HL-60 (cell line): ENCODE results near the gene MAEA.

ENCODE experiments used
- DNase-seq, 2 experiments: peaks; one replicate each; pipeline ENCODE4 v3.0.0-alpha.2; 2010 to 2020; ENCODE audit warnings: low read depth in 1 of 2, low spot score in 1 of 2
- H3K27ac ChIP-seq: fragments of 250-450 bp; sonication (Bioruptor Pico); replicated peaks from 2 replicates; pipeline ENCODE4 v1.5.1; 2020; ENCODE audit warnings: mild to moderate bottlenecking, moderate library complexity
- H3K27me3 ChIP-seq: fragments of 250-450 bp; sonication (Bioruptor Pico); 2 replicates; pipeline ENCODE4 v1.5.1; 2021; ENCODE audit warnings: mild to moderate bottlenecking, moderate library complexity; ENCODE audit not compliant: insufficient read depth, poor library complexity, severe bottlenecking
- H3K4me3 ChIP-seq: replicated peaks from 2 replicates; pipeline ENCODE4 v1.5.1; 2011; ENCODE audit warnings: mild to moderate bottlenecking, control low read depth, low read length; ENCODE audit not compliant: insufficient read depth
- GABPA ChIP-seq: IDR thresholded peaks from 2 replicates; pipeline ENCODE4 v1.6.1; 2012; ENCODE audit warnings: low read depth
- POLR2AphosphoS5 ChIP-seq: IDR thresholded peaks from 2 replicates; pipeline ENCODE4 v1.6.1; 2012; ENCODE audit warnings: low read depth
- SPI1 ChIP-seq: IDR thresholded peaks from 2 replicates; pipeline ENCODE4 v1.6.1; 2012; ENCODE audit warnings: low read depth, mild to moderate bottlenecking, borderline replicate concordance
- long read RNA-seq: library from polyadenylated mRNA; unstranded; transcript quantifications from one replicate; pipeline ENCODE4 v2.0.0, GENCODE V29; 2020
- TF ChIP-seq, protein P1 (sequence below): IDR thresholded peaks from 2 replicates; pipeline ENCODE4 v1.6.1; 2012; ENCODE audit warnings: low read depth; ENCODE audit not compliant: insufficient replicate concordance
- TF ChIP-seq, protein P2 (sequence below): IDR thresholded peaks from one replicate; pipeline ENCODE4 v1.5.1; 2011; ENCODE audit warnings: low read length, control low read depth, inconsistent platforms; ENCODE audit not compliant: insufficient read depth

MAEA gene
- long read RNA-seq, transcript MAEA-201 (8 exons, 2,058 nt), result minor isoform, 9 of 577 reads
- long read RNA-seq, transcript MAEA-219 (7 exons, 1,945 nt), result minor isoform, 17 of 577 reads
- long read RNA-seq, transcript MAEA-202 (9 exons, 2,222 nt), result major isoform, 454 of 577 reads
- long read RNA-seq, transcript MAEA-212 (7 exons, 1,001 nt), result minor isoform, 20 of 577 reads
- long read RNA-seq, partial matches to known transcripts, result 5 of 577 reads
- long read RNA-seq, other reads (novel, unspliced or antisense), result 71 of 577 reads

DNA sequence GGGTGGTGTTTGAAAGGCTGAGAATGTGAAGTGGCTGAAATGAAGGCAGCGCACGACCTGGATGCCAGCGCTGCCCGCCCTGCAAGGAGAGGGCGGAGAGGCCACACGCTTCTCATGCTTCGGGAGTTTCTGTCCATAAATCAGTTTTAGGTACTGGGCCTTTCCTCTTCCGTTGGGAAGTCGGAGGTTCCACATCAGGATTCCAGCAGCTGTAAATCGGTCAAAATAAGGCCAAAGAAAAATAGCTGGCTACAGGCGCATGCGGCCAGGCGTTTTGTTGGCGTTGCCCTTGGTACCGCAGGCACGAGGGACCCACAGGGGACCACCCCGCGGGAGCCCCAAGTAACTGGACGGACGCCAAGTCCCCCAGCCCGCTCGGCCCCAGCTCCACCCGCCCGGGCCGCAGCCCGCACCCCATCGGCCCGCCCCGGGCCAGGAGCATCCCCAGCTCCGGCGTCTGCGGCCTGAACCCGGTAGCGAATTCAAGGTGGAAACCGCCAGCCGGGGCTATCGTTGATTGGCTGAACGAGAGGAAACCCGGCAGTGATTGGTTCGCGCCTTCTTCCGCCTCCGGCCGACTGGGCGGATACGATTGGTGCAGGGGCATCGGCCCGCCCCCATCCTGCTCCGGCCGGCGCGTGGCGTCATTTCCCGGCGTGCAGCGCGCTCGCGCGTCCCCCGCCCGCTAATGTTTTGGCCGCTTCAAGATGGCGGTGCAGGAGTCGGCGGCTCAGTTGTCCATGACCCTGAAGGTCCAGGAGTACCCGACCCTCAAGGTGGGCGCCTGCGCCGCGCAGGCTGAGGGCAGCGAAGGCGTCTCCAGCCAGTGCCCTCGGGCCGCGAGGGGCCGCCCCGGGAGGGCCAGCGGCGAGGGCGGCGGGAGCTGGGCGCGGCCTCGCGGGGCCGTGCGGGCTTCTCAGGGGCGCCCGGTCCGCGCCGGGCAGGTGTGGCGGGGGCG is at the start of gene MAEA:
Gene MAEA, plus strand, starts transcription at position 685 of the 958 bp plus-strand sequence. Its CDS starts 23 bp downstream, at position 708.
- peak; percentile 95 to 98 for DNase-seq
- peak within 1 kb of the TSS; percentile 93 for H3K4me3 ChIP-seq
- H3K27me3 ChIP-seq, result no peaks in the 10 kb centered on the region
- peak within 1 kb of the TSS; percentile 84 for H3K27ac ChIP-seq
- TF ChIP-seq POLR2AphosphoS5 (peak; percentile 81), SPI1 (no peak), GABPA (peak; percentile 77)
- TF ChIP-seq, protein P1, sequence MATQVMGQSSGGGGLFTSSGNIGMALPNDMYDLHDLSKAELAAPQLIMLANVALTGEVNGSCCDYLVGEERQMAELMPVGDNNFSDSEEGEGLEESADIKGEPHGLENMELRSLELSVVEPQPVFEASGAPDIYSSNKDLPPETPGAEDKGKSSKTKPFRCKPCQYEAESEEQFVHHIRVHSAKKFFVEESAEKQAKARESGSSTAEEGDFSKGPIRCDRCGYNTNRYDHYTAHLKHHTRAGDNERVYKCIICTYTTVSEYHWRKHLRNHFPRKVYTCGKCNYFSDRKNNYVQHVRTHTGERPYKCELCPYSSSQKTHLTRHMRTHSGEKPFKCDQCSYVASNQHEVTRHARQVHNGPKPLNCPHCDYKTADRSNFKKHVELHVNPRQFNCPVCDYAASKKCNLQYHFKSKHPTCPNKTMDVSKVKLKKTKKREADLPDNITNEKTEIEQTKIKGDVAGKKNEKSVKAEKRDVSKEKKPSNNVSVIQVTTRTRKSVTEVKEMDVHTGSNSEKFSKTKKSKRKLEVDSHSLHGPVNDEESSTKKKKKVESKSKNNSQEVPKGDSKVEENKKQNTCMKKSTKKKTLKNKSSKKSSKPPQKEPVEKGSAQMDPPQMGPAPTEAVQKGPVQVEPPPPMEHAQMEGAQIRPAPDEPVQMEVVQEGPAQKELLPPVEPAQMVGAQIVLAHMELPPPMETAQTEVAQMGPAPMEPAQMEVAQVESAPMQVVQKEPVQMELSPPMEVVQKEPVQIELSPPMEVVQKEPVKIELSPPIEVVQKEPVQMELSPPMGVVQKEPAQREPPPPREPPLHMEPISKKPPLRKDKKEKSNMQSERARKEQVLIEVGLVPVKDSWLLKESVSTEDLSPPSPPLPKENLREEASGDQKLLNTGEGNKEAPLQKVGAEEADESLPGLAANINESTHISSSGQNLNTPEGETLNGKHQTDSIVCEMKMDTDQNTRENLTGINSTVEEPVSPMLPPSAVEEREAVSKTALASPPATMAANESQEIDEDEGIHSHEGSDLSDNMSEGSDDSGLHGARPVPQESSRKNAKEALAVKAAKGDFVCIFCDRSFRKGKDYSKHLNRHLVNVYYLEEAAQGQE, result peak; percentile 48
- TF ChIP-seq, protein P2, sequence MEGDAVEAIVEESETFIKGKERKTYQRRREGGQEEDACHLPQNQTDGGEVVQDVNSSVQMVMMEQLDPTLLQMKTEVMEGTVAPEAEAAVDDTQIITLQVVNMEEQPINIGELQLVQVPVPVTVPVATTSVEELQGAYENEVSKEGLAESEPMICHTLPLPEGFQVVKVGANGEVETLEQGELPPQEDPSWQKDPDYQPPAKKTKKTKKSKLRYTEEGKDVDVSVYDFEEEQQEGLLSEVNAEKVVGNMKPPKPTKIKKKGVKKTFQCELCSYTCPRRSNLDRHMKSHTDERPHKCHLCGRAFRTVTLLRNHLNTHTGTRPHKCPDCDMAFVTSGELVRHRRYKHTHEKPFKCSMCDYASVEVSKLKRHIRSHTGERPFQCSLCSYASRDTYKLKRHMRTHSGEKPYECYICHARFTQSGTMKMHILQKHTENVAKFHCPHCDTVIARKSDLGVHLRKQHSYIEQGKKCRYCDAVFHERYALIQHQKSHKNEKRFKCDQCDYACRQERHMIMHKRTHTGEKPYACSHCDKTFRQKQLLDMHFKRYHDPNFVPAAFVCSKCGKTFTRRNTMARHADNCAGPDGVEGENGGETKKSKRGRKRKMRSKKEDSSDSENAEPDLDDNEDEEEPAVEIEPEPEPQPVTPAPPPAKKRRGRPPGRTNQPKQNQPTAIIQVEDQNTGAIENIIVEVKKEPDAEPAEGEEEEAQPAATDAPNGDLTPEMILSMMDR, result no peak

DNA sequence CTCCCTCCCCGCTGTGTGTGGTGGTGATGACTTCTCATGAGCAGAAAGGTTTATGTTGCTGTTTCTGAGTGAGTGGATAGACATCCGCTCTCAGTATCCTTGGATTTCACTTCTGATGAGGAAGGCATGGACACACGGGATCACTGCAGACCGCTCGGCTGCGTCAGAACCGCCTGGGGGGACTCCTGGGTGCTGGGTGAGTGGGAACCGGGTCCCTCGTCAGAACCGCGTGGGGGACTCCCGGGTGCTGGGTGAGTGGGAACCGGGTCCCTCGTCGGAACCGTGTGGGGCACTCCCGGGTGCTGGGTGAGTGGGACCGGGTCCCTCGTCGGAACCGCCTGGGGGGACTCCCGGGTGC is 49.8 kb upstream of the MAEA start:
- no peak for DNase-seq
- Histone ChIP-seq H3K27ac (no peak overlapping the region), H3K27me3 (no peaks in the 10 kb centered on the region), H3K4me3 (no peak overlapping the region)
- TF ChIP-seq GABPA (no peak), SPI1 (no peak), POLR2AphosphoS5 (no peak)
- TF ChIP-seq, protein P2, result no peak
- TF ChIP-seq, protein P1, result no peak

DNA sequence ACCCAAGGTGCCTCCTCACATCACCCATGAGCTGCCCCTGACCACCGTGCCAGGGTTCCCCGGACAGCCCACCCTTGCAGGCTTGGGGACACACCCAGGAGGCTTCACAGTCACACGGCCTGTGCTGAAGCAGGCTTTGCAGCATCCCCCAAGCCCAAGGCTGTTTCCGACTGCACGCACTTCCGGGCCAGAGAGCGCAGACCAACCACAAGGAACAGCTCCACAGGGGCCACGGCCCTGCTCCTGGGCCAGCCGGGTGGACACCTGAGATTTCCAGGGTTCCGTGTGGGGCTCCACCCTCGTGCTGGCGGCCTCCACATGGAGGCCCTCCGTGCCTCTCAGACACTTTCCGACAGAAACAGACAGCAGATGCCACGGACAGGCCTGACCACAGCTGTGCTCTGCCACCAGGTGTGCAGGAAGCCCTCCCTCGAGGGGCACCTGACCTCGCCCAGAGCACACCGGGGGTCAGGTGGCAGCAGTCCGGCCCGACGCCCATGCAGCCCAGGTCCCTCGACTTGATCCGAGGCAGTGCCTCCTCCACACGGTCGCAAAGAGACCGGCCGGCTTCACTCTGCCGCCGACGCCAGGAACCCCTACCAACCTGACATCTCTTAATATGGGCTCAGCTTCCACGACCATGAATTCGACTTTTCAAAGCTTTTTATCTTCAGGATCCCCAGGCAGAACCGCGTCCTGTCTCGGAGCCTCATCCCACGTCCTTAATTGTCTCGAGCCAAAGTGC is 48.8 kb upstream of the MAEA start:
- H3K4me3 ChIP-seq, result no peak overlapping the region
- H3K27me3 ChIP-seq, result no peaks in the 10 kb centered on the region
- no peak for DNase-seq
- H3K27ac ChIP-seq, result no peak overlapping the region
- TF ChIP-seq, protein P1, result no peak
- TF ChIP-seq GABPA (no peak), POLR2AphosphoS5 (no peak), SPI1 (no peak)
- TF ChIP-seq, protein P2, result no peak
